Endodermal cell (in vitro differentiated cells): Measurements from ENCODE around the gene DPYSL4. TPM values are rescaled to one million over a fixed set of nuclear protein-coding genes. Genes with fewer than 3 reads are reported as not detected.

Experiments
- DNase-seq: peaks from one replicate; pipeline ENCODE4 v3.0.0-alpha.2; 2017
- H3K27ac ChIP-seq: 2 replicates; pipeline ENCODE4 v1.5.1; 2013; ENCODE audit warnings: mild to moderate bottlenecking, low read depth, low read length, moderate library complexity
- H3K27me3 ChIP-seq: 2 replicates; pipeline ENCODE4 v1.6.1; 2013; ENCODE audit warnings: mild to moderate bottlenecking, low read length, moderate library complexity; ENCODE audit not compliant: insufficient read depth, control insufficient read depth, poor library complexity, severe bottlenecking
- H3K36me3 ChIP-seq: 2 replicates; pipeline ENCODE4 v1.7.0; 2013; ENCODE audit warnings: mild to moderate bottlenecking, low read length, moderate library complexity; ENCODE audit not compliant: control insufficient read depth, insufficient read depth
- H3K4me1 ChIP-seq: one replicate; pipeline ENCODE4 v1.7.0; 2013; ENCODE audit warnings: low read length; ENCODE audit not compliant: control insufficient read depth, insufficient read depth
- H3K4me3 ChIP-seq: 2 replicates; pipeline ENCODE4 v1.5.1; 2013; ENCODE audit warnings: mild to moderate bottlenecking, low read length, moderate library complexity
- H3K9ac ChIP-seq: 2 replicates; pipeline ENCODE4 v1.6.1; 2013; ENCODE audit warnings: mild to moderate bottlenecking, low read length, moderate library complexity; ENCODE audit not compliant: poor library complexity, severe bottlenecking; ENCODE audit errors: extremely low read depth
- H3K9me3 ChIP-seq: 2 replicates; pipeline ENCODE4 v1.6.1; 2013; ENCODE audit warnings: mild to moderate bottlenecking, low read length, moderate library complexity; ENCODE audit not compliant: control insufficient read depth
- H3K27ac Mint-ChIP-seq: 2 replicates; pipeline ENCODE4 v1.8.0; 2020; ENCODE audit warnings: mixed read lengths
- H3K27me3 Mint-ChIP-seq: 2 replicates; pipeline ENCODE4 v1.8.0; 2021; ENCODE audit warnings: mild to moderate bottlenecking, mixed read lengths; ENCODE audit not compliant: insufficient read depth
- H3K36me3 Mint-ChIP-seq: 2 replicates; pipeline ENCODE4 v1.8.0; 2020; ENCODE audit warnings: low read depth, mixed read lengths
- H3K4me1 Mint-ChIP-seq: 2 replicates; pipeline ENCODE4 v1.8.0; 2020; ENCODE audit warnings: mixed read lengths
- H3K4me3 Mint-ChIP-seq: 2 replicates; pipeline ENCODE4 v1.8.0; 2020; ENCODE audit warnings: mild to moderate bottlenecking, moderate library complexity, mixed read lengths
- H3K9me3 Mint-ChIP-seq: 2 replicates; pipeline ENCODE4 v1.8.0; 2020; ENCODE audit warnings: mild to moderate bottlenecking, mixed read lengths
- WGBS, 2 experiments: methylation state at CpG; one replicate each; pipeline versions ENCODE4 v1.1.5 to v1.1.7; 2013; ENCODE audit warnings: missing lambda C conversion rate in 2 of 2, mixed read lengths in 1 of 2; ENCODE audit not compliant: insufficient coverage in 1 of 2, insufficient read length in 1 of 2; 5-methylcytosine and 5-hydroxymethylcytosine counted together
- total RNA-seq, 2 donors: library from RNA; stranded (reverse); fragmentation: NEBNext Ultra II Directional in 1 of 2; extraction: Animal tissue kit (Norgen Biotek cat#: 25700) in 1 of 2; gene quantifications; 2 replicates in 1 of 2; 3 replicates in 1 of 2; pipeline ENCODE4 v1.2.1, GENCODE V29; 2021
- TF ChIP-seq, protein P1 (sequence below): fragments of 200-600 bp; sonication (generic); conservative IDR thresholded peaks from 2 replicates; pipeline ENCODE4 v1.5.0; 2021; ENCODE audit warnings: antibody characterized with exemption, mild to moderate bottlenecking

Gene DPYSL4
- total RNA-seq, 2 donors from 2014 or later: 5.1 to 13.5 TPM

DNA sequence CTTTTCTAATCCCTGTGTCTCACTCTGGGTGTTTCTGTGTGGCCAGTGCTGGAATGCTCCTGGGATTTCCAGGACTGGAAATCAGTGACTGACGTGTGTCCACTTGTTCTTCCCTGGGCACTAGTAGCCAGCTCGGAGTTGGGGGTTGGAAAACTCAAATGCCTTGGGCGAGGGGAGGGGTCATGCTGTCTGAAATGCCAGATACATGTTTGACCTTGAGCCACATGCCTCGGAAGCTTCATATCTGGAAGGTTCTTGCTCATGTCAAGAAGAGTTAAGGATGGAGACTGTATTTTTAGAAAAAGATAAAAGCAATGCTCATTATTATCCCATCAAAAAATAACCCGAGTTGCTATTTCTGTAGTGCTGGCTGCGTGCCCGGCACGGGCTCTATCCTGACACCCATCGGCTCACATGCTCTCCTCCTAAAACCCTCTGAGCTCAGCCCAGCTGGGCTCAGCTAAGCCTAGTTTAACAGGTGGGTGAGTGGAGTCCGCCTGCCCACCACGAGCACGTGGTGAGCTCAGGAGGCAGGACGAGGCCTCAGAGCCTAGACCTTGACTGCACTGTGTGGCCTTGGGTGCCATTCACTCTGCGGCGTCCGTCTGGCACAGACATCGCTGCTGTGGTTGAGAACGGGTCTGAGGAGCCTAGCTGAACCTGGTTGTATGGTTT, 6.4 kb downstream of the DPYSL4 start:
- peaks cover 20% of the 10 kb centered on the region for H3K27me3 Mint-ChIP-seq
- Histone ChIP-seq H3K27ac (no peak overlapping the region), H3K9me3 (no peaks in the 10 kb centered on the region), H3K9ac (no peak overlapping the region), H3K27me3 (peaks cover 22% of the 10 kb centered on the region), H3K36me3 (no peaks in the 10 kb centered on the region), H3K4me3 (no peak overlapping the region), H3K4me1 (no peaks in the 10 kb centered on the region)
- no peak overlapping the region for H3K4me3 Mint-ChIP-seq
- peaks cover 11% of the 10 kb centered on the region for H3K36me3 Mint-ChIP-seq
- no peak for DNase-seq
- TF ChIP-seq, protein P1, sequence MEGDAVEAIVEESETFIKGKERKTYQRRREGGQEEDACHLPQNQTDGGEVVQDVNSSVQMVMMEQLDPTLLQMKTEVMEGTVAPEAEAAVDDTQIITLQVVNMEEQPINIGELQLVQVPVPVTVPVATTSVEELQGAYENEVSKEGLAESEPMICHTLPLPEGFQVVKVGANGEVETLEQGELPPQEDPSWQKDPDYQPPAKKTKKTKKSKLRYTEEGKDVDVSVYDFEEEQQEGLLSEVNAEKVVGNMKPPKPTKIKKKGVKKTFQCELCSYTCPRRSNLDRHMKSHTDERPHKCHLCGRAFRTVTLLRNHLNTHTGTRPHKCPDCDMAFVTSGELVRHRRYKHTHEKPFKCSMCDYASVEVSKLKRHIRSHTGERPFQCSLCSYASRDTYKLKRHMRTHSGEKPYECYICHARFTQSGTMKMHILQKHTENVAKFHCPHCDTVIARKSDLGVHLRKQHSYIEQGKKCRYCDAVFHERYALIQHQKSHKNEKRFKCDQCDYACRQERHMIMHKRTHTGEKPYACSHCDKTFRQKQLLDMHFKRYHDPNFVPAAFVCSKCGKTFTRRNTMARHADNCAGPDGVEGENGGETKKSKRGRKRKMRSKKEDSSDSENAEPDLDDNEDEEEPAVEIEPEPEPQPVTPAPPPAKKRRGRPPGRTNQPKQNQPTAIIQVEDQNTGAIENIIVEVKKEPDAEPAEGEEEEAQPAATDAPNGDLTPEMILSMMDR: no peak
- 80 to 86% methylated on average over 11 to 18 of the region's 18 CpGs for WGBS, 2 experiments
- H3K4me1 Mint-ChIP-seq: no peaks in the 10 kb centered on the region
- H3K27ac Mint-ChIP-seq: no peak overlapping the region
- peaks cover 3% of the 10 kb centered on the region for H3K9me3 Mint-ChIP-seq

DNA sequence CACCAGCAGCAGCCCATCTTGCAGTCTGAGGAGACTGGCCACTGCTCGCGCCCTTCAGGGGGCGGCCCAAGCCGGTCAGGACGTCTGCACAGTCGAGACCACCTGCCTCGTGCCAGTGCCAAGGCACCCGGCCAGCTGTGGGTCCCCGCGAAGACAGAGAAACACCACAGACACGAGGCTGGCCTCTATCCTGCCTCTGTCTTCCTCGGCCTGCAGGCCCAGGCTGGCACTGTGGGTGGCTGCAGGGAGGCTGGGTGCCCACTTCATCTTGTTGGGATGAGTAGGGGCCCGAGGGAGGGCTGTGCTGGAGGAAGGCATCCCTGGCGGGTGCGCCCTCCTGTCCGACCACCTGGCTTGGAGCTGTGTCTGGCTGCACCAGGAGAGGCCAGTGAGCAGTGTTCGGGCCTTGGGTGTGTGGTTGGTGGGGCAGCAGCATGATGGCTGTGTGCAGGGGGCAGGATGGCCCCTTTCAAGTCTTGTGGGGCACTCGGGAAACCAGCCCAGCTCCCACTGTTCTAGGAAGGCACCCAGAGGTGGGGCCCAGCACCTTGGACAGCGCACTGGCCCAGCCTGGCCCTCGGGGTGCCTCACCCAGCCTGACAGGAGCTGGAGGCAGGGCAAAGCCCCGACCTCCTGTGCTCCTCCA, 7.3 kb downstream of the DPYSL4 start:
- no peaks in the 10 kb centered on the region for H3K4me1 Mint-ChIP-seq
- 89 to 96% methylated on average over 9 to 21 of the region's 21 CpGs for WGBS, 2 experiments
- no peak overlapping the region for H3K4me3 Mint-ChIP-seq
- no peak overlapping the region for H3K27ac Mint-ChIP-seq
- H3K27me3 ChIP-seq: peaks cover 13% of the 10 kb centered on the region
- peaks cover 3% of the 10 kb centered on the region for H3K9me3 Mint-ChIP-seq
- TF ChIP-seq, protein P1: no peak
- peaks cover 11% of the 10 kb centered on the region for H3K36me3 Mint-ChIP-seq
- no peaks in the 10 kb centered on the region for H3K9me3 ChIP-seq
- H3K27ac ChIP-seq: no peak overlapping the region
- H3K4me1 ChIP-seq: no peaks in the 10 kb centered on the region
- DNase-seq: peak; percentile 74
- H3K27me3 Mint-ChIP-seq: peaks cover 11% of the 10 kb centered on the region
- no peaks in the 10 kb centered on the region for H3K36me3 ChIP-seq
- H3K4me3 ChIP-seq: no peak overlapping the region
- H3K9ac ChIP-seq: no peak overlapping the region

DNA sequence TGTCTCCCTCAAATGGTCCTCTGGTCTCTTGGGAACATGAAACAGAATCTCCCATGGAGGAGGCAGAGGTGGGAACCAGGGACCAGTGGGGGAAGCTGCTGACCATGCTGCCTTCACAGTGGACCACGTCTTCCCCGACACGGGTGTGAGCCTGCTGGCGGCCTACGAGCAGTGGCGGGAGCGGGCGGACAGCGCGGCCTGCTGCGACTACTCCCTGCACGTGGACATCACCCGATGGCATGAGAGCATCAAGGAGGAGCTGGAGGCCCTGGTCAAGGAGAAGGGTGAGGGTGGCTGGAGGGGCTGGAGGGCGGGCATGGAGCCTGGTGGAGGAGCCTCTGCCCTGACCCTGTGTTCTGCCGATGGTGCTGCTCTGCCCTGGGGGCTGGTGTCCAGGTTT, 8.0 kb downstream of the DPYSL4 start:
- Histone ChIP-seq H3K27me3 (peaks cover 6% of the 10 kb centered on the region), H3K9ac (no peak overlapping the region), H3K4me3 (no peak overlapping the region), H3K36me3 (no peaks in the 10 kb centered on the region), H3K9me3 (no peaks in the 10 kb centered on the region), H3K27ac (no peak overlapping the region), H3K4me1 (no peaks in the 10 kb centered on the region)
- 95 to 100% methylated on average over 7 to 13 of the region's 15 CpGs for WGBS, 2 experiments
- no peak for DNase-seq
- Mint-ChIP-seq H3K36me3 (peaks cover 11% of the 10 kb centered on the region), H3K4me3 (no peak overlapping the region), H3K4me1 (no peaks in the 10 kb centered on the region), H3K27me3 (peaks cover 4% of the 10 kb centered on the region), H3K9me3 (peaks cover 3% of the 10 kb centered on the region), H3K27ac (no peak overlapping the region)
- TF ChIP-seq, protein P1: no peak
